COR-L47 (cell line): ENCODE measurements around the gene RCE1.

Experiments
- DNase-seq: peaks from one replicate; lab custom pipeline; 2025; lab: John Stamatoyannopoulos, UW

RCE1 gene

DNA sequence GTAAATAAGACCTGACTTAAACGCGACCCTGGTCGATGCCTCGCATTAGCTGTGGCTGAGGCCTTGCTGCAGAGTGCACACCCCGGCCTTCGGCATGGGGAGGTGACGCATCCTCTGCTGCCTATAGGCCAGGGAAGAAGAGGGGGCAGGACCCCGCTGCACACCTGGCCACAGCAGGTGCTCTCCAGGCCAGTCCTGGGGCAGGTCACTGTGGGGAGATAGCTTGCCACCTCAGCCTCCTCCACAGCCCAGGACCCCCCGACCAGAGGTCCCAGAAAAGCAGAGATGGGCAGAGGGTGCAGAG lies 26.3 kb downstream of the RCE1 start:
- DNase-seq: no peak

DNA sequence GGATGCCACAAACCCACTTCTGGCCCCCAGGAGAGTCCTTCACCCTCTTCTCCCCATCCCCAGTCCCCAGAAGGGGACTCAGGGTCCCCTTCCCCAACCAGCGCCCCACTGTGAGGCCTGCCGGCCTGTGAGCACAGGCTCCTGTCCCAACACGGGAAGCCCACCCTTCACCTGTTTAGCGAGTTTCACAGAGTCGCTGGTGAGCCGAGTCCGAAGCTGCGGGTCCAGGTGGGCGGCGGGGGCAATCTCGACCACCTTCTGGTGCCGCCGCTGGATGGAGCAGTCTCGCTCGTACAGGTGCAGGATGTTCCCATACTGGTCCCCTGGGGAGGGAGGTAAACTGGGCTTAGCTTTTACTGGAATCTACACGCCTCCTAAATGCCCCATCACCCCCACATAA lies 26.9 kb downstream of the RCE1 start:
- DNase-seq: no peak

DNA sequence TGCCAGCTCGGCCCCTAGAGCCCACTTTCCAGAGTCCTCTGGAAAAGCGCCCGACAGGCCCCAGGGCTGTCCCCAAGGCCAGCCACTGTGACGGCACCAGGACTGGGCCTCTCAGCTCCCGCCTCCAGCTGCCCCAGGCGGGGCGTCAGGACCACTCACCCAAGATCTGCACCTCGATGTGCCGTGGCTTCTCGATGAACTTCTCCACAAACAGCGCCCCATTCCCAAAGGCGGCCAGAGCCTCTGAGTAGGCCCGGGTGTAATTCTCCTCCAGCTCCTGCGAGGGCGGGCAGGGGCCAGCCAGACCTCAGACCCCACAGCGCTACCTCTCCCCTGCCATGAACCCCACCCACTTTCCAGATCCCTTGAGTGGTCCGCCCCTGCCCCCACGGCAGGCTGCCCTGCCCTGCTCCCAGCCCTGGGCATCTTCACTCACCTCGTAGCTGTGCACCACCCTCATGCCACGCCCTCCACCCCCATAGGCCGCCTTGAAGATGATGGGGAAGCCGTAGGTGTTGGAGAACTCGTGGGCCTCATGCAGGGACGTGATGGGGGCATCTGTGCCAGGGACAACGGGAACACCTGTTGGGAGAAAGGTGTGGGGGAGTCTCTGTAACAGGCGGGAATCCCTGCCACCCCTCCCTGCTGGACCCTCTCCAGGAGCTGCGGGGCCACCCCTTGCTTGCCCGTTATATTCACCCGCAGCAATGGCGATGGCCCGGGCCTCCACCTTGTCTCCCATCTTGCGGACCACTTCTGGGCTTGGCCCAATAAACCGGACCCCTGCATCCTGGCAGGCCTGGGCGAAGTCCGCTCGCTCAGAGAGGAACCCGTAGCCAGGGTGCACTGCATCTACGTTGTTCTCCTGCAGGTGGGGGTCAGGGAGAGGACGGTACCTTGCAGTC lies 27.6 kb downstream of the RCE1 start:
- DNase-seq: no peak

DNA sequence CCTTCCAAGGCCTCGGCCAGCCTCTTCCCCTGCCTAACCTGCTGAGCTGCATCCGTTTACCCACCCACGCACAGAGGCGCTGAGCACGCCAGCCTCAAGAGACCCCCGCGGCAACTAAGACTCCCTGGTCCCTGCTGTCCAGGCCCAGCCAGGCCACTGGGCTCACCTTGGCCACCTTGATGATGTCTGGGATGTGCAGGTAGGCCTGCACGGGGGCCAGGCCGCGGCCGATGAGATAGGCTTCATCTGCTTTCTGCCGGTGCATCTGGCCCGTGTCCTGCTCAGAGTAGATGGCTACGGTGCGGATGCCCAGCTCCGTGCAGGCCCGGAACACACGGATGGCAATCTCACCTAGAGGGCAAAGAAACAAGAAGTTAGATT lies 28.3 kb downstream of the RCE1 start:
- no peak for DNase-seq

- DNase-seq: no peak
Observed at GRCh38 chr11:66874232-66874631, 31.0 kb downstream of the RCE1 start.

DNA sequence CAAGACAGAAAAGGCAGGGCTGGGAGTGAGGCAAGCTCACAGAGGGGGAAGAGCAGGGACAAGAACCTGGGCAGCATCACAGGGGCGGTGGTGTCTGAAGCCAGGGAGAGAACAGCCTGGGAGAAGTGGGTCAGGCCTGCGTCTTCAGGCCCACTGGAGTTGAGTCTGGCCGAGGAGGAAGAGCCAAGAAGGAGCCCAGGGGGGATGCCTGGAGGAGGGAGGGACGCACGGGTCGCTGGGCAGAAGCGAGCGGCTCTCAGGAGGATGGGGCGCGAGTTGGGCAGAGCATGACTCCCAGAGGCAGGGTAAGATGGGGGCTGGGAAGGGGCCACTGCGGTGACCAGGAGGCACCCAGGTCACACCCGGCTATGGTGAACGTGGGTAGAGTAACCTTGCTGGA lies 32.1 kb downstream of the RCE1 start:
- DNase-seq: no peak

GRCh38 chr11:66877588-66878385 lies 34.5 kb downstream of the RCE1 start:
- DNase-seq: no peak

- DNase-seq: no peak
Observed at GRCh38 chr11:66878474-66878873, 35.2 kb downstream of the RCE1 start.

DNA sequence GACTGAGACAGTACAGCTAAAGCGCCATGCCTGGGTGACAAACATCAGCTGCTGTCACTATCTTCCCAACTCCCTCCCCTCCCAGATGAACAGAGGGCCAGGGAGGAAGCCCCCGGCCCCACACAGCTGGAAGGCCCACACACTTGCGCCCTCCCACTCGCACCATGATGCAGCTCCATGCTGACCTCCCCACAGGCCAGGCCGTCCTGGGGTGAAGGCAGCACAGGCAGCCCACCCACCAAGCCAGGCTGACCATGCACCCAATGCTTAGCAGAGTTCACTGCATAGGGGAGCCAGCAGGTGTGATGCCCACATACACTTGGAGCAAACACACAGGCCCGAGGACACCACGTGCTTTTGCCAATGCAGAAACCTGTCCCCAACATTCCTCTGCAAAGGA lies 35.8 kb downstream of the RCE1 start:
- DNase-seq: no peak

- no peak for DNase-seq
Observed at GRCh38 chr11:66879583-66879982, 36.3 kb downstream of the RCE1 start.

- no peak for DNase-seq
Observed at GRCh38 chr11:66879999-66880398, 36.8 kb downstream of the RCE1 start.

DNA sequence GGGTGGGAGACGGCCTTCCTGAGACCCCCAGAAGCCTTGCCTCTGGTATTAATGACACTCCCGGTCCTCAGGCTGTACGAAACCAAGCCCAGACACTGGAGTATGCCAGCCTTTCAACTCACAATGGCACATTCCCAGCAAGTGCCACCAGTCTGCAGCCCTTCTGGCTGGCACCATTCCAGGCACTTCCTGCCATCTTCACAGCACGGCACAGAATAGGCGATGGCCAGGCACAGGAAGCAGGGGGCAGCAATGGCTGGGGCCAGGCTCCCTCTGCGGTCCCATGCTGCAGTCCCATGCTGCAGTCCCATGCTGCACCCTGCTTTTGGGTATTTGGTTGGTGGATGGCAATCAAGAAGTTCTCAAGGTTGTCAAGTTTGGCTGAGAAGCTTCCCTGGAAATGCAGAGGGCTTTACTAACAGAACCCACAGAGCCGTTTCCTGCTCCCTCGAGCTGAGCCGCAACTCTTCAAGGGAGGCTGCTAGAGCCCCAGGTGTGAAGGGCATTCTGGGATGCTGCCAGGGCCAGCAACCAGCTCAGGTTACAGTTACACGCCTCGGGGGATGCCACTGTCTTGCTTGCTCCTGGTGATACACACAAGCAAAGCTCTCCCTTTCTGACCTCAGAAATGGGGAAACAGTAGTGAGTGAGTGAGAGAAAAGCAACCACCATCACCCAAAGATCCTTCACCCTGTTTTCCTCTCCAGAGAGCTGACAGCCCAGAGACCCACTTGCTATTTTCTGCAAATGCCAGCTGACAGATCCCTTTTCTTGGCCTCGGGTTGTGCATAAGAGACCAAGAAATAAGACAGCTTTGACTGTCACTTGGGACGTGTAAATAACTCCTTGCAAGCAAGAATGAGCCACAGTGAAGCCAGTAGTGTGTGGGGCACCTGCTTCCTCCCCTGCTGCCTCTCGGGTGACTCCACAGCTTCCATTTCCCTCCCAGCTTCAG lies 37.5 kb downstream of the RCE1 start:
- DNase-seq: peak; percentile 91

GRCh38 chr11:66881451-66881835 lies 38.2 kb downstream of the RCE1 start:
- DNase-seq: no peak

DNA sequence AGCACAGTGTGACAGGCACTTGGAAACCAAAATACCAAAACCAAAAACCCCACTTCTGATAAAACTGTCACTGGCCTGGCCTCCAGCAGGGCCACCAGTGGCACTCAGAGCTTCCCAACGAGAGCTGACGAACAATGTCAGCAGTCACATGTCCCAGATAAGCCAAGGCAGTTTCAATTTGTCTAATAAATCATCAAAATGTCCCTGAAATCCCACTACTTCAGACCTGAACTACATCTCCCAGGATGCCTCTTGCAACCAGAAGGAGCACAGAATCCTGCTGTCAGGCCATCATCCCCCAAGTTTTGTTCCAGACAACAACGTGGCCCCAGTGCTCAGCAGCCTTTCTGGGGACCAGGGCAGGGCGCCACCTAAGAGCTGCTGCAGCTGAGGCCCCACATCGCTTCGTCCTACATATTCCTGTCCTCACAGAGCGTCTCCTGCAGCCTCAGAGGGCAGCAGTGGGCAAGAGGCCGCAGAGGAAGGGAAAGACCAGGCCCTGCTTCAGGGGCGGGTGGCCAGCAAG lies 38.7 kb downstream of the RCE1 start:
- DNase-seq: no peak

DNA sequence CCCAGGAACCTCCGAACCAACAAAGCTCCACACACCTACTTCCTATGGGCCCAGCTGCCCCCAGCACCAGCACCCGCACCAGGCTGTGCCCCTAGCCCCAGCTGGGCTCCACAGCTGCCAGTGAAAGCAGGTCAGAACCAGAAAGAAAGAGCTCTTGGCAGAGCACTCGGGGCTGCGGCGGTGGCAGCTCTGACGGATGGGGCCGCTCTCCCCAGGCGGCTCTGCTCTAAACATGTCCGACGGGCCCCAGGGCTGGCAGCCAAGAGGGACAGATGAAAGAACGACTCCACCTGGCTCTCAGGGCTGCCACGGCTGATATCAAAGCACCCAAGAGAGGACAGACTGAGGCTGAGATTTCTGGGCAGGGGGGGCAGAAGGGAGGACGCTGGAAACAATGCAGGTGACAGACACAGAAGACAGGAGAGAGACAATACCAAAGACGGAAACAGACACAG lies 39.3 kb downstream of the RCE1 start:
- DNase-seq: peak; percentile 88

- DNase-seq: peak; percentile 88
Observed at GRCh38 chr11:66883016-66883965, 40.0 kb downstream of the RCE1 start.

DNA sequence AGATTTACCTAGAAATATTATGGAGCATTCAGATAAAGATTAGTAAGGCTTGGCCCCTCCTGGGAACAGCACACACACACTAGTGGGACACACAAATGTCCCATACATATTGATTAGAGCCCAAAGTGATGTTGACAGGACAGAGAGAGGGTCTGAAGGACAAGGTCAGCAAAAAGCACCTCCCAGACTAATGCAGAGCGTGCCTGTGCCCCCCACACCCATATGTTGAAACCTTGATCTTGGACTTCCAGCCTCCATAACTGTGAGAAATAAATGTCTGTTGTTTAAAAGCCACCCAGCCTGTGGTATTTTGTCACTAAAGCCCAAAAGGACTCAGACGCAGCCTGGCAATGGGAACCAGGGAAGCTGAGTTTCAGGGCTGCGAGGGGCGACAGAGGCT lies 41.2 kb downstream of the RCE1 start:
- no peak for DNase-seq

- DNase-seq: no peak
Observed at GRCh38 chr11:66885469-66885868, 42.2 kb downstream of the RCE1 start.

- DNase-seq: no peak
Observed at GRCh38 chr11:66885950-66886440, 42.8 kb downstream of the RCE1 start.

- no peak for DNase-seq
Observed at GRCh38 chr11:66886671-66887221, 43.5 kb downstream of the RCE1 start.
